ENCODE results near the gene ARL4C. TPM values are rescaled to one million over a fixed set of nuclear protein-coding genes. Genes with fewer than 3 reads are reported as not detected.

ARL4C gene
- total RNA-seq, 1 donor from 2014 or later: 24.4 TPM

DNA sequence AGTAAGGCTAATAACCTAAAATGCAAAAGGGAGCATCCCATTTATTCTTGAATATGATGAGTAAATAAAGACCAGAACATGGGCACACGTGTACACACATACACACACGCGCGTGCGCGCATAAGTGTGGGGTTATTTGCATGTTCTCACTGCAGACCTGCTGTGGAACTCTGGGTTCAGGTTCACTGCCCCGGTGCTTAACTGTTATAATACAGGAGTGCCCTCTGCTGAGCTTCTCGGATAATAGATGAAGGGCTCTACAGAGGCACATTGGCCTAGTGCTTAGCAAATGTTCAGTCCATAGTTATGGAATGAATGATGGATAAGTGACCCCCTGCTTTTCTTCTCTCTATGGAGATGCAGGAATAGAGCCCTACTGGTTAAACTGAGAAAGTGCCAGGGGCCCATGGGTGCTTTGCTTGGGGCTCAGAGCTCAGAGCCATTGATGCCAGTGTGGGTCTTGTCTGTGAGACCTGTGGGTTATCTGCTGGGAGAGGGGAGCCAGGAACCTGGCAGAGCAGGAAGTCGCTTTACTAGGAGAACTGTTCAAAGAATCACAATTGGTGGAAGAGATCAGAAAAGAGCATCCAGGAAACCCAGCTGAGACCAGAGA lies 3.6 kb upstream of the ARL4C start:
- DNase-seq (ENCODE audit: low spot score): peak; percentile 77

DNA sequence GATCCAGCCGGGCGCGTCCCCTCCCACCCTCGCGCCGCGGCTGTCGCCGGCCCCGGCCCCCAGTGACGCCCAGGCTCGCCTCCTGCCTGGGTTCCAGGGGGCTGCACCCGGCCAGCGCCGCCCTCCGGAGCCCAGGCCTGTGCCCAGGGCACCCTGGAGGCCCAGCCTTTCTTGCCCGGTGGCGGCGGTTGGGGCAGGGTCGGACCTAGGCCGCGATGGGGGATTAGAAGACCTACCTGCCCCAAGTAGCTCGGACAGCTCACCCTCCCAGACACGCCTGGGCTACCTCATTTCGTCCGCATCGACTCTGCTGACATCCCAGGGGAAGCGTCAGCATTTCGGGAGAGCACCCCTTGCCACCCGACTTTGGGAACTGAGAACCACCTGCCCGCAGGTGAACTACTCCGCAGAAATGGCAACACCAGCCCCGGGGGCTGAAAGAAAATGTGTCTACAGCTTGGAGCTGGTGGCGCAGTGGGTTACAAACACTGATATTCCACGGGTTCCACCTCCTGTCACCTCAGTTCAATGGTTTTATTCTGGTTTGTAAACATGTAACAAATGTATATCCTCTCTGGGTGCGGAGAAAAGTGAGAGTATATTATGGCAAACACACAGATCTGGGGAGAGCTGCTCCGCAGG lies 834 bp upstream of the ARL4C start:
- DNase-seq (ENCODE audit: low spot score): peak; percentile 46

DNA sequence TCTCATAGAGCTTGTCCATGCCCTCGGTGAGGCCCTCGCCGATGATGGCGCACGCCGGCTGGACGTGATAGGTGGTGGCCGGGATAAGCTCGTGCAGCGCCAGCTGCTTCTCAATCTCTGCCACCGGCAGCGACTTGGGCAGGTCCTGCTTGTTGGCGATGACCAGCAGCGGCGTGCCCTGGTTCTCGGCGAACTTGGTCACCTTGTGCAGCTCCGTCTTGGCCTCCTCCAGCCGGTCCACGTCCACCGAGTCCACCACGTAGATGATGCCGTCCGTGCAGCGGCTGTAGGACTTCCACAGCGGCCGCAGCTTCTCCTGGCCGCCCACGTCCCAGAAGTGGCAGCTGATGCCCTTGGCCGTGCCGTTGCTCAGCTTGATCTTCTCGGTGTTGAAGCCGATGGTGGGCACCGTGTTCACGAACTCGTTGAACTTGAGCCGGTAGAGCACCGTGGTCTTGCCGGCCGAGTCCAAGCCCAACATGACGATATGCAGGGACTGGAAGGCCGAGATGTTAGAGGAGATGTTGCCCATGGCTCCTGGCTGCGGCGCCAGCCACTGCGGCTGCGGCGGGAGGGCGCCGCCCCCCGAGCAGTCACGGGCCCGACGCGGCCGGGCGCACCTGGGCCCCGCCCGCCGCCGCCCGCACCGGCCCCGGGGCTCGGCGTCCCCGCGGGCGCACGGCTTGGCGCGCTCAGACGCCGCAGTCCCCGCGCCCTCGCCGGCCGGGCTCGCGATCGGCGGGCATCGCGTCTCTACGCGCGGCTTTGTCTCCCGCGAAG lies 636 bp downstream of the ARL4C start:
- DNase-seq (ENCODE audit: low spot score): peak; percentile 57

DNA sequence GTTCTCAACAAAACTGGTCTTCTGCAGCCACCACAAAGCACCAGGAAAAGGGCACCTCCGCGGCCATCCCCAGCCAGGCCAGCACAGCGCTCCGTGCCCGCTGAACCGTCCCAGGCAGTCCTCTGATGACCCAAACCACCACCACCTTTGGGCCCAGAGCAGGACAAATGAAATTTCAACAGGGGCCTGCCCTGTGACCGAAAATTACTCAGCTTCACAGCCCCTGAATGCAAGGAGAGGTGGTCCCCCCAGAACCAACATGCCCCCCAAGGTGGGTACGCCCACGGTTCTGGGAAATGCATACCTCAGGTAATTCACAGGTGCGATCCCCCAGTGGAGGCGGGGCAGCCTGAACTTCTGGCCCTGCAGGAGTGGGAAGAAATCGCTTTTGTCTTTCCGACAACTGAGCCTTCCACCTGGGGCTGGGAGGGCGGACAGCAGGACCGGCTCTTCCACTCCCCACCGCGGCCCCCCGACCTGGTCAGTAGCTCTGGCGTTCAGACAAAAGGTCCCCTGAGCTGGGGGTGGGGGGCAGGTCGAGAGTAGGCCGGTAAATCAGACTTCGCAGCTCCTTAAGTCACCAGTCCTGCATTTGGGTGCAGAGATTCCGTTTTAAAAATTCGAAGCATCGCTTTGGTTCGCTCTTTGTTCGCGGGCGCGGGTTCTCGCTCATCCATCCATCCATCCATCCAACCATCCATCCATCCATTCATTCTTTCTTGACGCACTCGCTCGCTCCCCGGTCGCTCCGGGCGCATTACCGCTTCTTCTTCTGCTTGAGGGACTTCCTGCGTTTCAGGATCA lies 1.4 kb downstream of the ARL4C start:
- peak; percentile 52 for DNase-seq (ENCODE audit: low spot score)

DNA sequence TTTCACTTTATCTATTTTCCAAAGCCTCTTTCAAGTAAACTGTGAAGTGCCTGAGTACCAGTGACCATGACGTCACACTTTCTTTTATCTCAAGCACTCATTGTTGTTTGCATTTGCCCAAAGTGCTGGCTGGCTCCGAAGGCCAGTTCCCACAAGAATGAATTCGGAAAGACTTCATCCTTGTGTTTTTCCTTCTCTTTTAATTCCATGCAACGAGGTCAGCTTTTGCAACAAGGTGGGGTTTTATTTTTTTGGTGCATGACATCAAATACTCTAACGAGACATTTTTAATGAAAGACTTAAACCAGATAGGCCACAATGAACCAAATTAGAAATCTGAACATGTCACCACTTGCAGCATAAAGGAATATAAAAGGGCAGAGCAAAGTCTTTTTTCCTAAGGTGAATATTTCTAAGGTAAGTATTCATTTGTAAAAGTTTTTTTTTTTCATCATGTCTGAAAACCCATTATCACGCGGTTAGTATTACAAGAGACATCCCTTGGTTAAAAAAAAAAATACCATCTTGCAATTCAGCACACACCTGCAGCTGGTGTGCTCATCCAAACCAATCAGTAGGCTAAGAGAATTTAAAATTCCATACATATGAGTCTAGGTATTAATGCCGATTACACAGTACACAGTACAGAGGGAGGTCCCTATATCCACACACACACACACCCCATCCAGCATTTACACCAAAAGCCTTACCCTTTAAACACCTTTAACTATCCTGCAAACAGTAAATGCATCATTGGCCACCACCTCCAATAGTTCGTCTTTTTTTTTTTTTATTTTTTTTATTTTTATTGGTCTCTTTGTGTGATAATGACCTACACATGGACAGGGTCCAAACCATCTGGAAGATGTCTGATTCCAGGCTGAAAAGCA lies 2.3 kb downstream of the ARL4C start:
- no peak for DNase-seq (ENCODE audit: low spot score)

DNA sequence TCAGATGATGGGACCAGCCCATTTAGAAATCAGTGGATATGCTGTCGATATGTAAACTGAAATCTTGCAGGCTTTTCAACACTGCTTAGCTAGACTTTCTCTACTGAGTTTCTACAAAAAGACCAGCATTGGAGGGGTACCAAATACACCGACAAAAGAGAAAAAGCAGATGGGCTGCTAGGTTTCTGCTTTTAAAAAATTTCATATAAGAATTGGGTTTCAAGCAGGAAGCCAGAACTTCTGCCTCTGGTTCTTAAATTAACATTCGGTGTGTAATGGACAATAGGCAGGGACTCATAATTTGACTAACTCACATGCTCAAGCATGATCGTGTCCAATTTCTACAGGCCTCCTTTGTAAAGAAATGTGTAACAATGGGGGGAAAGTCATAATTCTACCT lies 3.1 kb downstream of the ARL4C start:
- no peak for DNase-seq (ENCODE audit: low spot score)

DNA sequence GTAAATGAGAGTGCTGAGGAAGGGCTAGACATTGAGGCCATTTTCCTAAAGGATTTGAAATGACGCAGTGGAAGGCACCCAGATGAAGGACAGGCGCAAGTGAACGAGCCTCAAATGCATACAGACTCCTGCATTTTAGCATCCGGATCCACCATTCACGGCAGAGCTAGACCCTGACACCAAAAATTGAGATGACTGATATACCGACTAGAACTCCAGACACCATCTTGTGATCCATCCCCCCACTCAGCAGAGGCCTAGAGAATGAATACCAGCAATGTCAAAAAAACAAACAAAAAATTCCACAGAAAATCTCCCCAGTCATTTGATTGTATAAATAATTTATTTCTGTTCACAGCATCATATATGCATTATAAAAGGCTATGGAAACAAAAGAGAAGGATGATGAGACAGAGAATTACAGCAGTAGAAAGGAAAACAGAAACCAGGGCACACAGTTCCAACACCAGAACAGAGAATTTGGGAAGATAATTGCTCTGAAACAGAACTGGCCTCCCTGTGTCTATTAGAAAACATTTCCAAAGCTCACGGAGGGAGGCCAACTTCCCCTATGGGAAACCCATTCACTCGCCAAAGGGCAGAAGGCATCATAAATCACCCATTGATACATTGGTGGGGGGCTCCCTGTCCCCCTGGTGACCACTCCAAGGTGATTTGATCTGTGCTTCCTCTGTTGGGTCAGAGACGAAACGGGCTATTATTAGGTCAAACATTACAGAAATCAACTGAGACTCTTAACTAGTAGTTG lies 4.0 kb downstream of the ARL4C start:
- DNase-seq (ENCODE audit: low spot score): no peak

DNA sequence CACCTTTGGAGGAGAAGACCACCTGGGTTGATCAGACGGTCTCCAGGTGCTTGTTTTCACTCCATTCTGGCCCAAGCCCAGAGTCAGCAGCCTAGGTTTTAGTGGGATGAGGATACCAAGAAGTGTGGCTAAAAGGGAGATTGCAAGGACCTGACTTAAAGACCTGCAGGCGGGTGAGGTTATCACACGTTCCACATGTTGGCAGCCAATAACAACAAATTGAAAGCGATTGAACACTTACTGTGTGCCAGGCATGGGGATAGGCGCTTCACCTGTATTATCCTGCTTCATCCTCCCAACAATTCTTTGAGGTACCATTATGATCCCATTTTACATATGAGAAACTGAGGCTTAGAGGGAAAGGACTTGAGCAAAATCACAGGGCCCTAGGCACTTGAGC lies 5.0 kb downstream of the ARL4C start:
- DNase-seq (ENCODE audit: low spot score): no peak

DNA sequence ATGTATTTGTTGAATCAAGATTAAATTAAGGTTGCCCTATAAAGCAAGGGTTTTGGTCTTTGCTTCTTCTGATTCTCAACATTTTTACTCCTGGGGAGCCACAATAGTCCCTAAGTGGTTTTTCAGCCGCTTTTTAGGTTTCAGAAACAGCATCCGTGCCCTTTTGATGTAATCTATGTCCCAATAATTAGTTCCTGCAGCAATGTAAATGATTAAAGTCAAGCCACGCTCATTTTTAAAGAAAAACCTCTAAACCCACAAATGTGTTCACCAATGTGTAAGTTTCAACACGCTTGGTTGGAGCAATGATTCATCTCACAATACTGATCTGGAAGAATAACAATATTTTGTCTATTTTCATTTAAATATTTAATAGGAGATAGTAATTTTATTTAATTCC lies 5.6 kb downstream of the ARL4C start:
- no peak for DNase-seq (ENCODE audit: low spot score)

DNA sequence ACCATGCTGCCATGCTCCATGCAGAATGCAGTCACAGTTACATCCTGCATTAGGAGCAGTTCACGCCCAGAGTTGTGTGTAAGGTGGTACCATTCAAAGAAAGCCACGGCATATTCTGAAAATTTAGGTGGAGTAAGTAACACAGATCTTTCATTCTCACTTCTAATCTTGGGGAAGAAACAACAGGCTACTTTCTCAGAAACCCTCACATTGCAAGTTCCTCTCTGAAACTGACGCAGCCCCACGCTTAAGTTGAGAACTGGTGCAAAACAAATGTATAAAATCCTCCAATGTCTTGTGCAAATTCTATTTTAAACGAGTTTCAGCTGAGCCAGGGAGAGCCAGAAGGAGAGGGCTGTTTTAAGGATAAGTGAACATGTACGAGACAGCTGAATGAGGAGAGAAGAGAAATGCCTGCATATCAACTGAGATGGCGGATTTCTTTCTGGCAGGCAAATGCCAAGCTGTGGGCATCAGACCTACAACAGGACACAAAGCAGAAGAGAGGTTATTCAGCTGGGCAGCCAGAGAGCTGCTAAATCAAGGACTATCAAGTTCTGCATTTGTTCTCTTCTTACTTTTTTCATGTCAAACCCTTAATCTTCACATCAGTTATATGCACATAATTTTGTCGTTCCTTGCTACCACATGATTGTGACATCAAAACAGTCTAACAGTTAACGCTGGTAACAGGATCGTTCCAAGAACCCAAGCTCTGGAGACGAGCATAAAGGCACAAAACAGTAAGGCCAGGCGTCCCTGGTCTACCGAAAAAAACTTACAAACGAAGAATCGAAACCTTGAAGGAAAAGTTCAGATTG lies 6.4 kb downstream of the ARL4C start:
- DNase-seq (ENCODE audit: low spot score): no peak

DNA sequence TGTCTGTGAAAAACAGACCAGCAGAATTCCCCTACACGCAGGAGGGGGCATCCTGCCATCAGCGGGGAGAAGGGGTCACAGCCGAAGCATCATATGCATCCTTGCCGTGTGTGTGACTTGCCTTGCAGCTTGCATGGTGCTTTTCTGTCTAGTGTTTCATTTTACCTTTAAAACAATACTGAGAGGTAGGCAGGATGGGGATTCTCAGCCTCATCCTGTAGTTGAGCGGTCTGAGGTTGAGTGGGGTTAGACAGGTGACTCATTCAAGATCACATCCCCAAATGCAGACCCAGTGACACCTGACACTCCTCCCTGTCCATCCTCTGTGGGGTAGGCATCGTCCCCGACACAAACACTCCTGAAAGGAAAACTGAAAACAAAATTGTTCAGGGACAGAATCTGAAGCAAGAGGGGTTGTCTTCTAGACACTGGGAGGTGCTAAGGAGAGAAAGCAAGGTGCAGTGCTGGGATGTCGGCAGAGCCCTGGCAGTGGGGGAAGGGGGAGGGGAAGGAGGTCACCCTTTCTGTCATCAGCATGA lies 7.9 kb downstream of the ARL4C start:
- DNase-seq (ENCODE audit: low spot score): no peak

DNA sequence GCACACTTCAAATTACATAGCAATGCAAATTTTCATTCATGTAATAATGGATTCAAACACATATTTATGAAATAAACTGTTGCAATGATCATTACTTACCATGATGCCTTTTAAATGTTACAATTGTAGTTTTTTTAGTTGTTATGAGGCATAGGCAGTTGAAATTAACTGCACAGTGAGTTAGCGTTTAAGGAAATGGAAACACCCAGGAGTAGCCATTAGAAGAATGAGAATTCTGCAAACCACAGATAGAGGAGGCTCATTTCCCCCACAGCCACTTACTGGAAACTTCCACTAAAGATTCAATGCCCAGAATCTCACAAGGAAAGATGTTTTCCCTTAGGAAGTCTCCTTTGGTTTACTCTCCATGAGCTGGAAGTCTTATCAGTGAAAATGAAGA lies 8.4 kb downstream of the ARL4C start:
- DNase-seq (ENCODE audit: low spot score): no peak

DNA sequence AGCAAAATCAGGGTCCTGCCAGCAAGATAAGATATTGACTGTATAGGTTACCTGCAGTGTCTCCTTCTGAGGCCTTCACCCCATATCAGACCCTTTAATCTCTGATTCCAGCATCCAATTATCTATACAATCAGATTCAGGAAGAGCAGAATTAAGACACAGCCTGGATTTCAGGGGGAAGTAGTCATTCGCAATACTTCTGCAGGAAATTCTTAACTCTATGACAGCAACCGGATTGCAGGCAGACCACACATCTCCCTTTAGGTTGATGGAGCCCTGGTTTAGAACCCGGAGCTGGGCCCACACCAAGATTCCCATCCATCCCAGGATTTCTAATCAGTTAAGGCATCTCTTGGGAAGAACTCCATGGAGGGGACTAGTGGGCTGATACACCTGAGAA lies 9.5 kb downstream of the ARL4C start:
- no peak for DNase-seq (ENCODE audit: low spot score)

DNA sequence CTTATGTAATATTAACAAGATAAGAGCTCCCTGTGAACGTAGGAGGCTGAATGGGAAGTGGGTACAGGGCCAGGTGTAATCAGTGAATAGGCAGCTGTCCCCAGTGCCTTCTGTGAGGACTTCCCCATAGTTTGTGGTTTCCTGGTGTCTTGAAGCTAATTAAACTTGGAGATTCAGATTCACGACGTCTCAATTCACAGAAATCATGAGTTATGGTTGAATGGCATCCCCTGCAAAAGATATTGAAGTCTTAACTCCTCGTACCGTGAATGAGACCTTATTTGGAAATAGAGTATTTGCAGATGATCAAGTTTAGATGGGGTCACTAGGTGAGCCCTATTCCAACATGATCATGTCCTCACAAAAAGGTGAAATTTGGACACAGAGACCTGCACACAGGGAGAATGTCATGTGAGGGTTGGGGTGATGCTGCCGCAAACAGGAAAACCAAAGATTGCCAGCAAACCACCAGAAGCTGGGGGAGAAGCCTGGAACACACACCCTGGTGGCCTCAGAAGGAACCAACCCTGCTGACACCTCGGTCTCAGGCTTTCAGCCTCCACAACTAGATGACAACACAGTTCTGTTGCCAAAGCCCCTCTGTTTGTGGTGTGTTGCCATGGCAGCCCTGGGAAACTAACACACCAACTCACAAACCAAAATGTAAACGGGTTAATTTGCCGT lies 13.2 kb downstream of the ARL4C start:
- DNase-seq (ENCODE audit: low spot score): no peak

DNA sequence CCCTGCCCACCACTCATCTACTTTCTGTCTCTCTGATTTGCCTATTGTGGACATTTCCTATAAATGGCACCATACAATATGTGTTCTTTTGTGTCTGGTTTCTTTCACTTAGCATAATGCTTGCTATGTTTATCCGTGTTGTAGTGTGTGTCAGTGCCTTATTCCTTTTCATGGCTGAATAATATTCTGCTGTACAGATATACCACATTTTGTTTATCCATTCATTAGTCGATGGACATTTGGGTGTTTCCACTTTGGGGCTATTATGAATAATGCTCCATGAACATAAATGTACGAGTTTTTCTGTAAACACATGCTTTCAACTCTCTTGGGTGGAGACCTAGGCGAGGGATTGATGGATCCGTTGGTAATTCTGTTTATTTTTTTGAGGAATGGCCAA lies 15.6 kb downstream of the ARL4C start:
- no peak for DNase-seq (ENCODE audit: low spot score)

DNA sequence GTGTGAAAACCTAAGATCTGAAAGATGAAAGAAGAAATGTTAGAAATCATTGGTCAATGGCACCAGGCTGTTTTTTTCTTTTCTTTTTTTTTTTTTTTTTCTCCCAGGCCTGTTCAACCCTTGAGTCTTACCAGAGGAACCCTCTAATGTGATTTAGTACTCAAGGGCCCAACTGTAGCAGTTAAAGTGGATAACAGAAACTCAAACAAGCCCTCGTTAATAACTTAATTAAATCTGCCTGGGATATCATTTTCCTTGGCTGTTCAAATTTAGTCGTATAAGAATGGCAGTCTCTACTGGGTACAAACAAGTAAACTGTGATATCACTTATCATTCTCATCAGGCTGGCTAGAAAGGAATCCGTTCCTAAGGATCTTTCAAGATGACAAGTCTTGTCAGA lies 16.5 kb downstream of the ARL4C start:
- no peak for DNase-seq (ENCODE audit: low spot score)

DNA sequence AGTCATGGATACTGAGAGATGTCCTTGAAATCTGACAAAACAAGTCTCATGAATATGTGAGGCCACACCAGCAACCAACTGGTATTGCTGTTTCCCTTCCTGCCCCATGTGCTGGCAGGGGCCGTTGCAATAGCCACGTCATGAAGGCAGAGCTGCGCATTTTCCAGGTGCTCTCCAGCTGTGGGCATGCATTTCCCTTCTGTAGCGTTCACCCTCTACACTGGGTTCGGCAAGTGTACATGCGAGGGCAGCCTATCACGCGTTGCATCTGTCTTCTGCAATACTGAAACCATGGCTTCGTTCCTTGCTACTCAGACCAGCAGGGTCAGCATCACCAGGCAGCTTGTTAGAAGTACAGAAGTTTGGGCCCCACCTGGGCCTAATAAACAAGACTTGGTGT lies 17.4 kb downstream of the ARL4C start:
- no peak for DNase-seq (ENCODE audit: low spot score)

DNA sequence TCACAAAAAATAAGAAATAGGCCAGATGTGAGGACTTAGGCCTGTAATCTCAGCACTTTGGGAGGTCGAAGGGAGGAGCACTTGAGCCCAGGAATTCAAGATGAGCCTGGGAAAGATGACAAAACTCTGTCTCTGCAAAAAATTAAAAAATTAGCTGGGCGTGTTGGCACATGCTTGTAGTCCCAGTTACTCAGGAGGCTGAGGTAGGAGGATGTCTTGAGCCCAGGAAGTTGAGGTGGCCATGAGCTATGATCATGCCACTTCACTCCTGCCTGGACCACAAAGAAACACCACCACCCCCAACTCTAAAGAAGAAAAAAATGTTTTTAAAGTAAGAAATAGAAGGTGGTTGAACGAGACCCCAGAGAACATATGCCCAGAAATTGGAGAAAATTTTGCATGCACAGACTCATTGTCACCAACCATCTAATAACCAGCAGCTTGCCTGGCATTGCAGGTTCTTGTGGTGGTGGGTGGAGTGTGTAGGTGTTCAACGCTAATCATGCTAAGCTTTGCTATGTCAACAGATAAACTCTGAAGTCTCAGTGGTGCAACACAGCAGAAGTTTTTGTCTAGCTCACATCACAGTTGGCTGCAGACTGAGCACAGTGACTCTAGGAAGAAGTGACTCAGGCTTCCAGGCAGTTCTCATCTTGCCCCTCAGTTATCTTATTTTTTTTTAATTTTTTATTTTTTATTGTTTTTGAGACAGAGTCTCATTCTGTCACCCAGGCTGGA lies 18.6 kb downstream of the ARL4C start:
- DNase-seq (ENCODE audit: low spot score): no peak
